Brain microvascular endothelial cell (primary cell): Measurements from ENCODE around the gene PMS1.
"Not testable (repeated sequence)": the region's sequence is repeated elsewhere in the genome, so short reads cannot be mapped to it uniquely, and the experiment has no call there.

Source experiments
- DNase-seq: peaks from one replicate; pipeline ENCODE4 v3.0.0-alpha.2; 2020
- H3K27ac ChIP-seq: fragments of 250-450 bp; sonication (Bioruptor Pico); 2 replicates; pipeline ENCODE4 v1.5.1; 2020; ENCODE audit warnings: mild to moderate bottlenecking, moderate library complexity
- H3K27me3 ChIP-seq: fragments of 250-450 bp; sonication (Bioruptor Pico); replicated peaks from 2 replicates; pipeline ENCODE4 v1.5.1; 2020; ENCODE audit warnings: mild to moderate bottlenecking
- H3K36me3 ChIP-seq: fragments of 250-450 bp; sonication (Bioruptor Pico); replicated peaks from 2 replicates; pipeline ENCODE4 v1.5.1; 2020; ENCODE audit warnings: mild to moderate bottlenecking
- H3K4me3 ChIP-seq: 2 replicates; pipeline ENCODE4 v1.5.1; 2011; ENCODE audit warnings: low read depth, mild to moderate bottlenecking, control low read depth, low read length, moderate library complexity
- in situ Hi-C: cut with HindIII; loops from 2 replicates; pipeline ENCODE4 v1.10.0; 2017; ENCODE audit warnings: low sequenced_read_pairs, low pct_ligation_motif_present
- TF ChIP-seq, protein P1 (sequence below): IDR thresholded peaks from 2 replicates; pipeline ENCODE4 v1.5.1; 2011; ENCODE audit warnings: low read depth, mild to moderate bottlenecking, moderate library complexity, low read length, control low read depth, inconsistent platforms; ENCODE audit errors: missing control alignments

Gene PMS1

DNA sequence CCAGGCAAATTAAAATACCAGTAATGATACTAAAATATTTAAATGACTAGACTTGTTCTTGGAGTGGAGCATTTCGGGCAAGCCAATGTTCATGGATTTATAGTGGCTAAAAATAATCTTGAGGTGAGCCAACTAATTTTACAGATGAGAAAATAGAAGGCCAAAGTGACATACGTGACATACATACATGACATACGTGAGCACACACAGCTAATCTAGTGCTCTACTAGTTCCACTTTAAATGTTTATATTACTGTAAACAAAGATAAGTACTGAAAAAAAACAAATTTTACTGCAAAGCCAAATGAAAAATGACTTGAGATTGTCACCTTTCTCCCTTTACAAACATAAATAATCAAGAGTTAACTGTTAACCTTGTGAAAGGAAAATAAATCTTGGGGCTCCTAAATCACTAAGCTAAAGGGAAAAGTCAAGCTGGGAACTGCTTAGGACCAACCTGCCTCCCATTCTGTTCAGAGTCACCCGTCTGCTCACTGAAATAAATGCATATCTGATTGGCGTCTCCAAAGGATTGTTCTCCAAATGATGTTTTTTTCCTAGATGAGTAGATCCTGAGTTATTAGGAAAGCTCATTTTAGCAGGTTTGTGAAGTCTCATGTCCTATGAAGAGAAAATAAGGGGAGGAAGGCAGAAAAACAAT lies 96.7 kb downstream of the PMS1 start:
- no peak overlapping the region for H3K27ac ChIP-seq
- no peak for DNase-seq
- TF ChIP-seq, protein P1, sequence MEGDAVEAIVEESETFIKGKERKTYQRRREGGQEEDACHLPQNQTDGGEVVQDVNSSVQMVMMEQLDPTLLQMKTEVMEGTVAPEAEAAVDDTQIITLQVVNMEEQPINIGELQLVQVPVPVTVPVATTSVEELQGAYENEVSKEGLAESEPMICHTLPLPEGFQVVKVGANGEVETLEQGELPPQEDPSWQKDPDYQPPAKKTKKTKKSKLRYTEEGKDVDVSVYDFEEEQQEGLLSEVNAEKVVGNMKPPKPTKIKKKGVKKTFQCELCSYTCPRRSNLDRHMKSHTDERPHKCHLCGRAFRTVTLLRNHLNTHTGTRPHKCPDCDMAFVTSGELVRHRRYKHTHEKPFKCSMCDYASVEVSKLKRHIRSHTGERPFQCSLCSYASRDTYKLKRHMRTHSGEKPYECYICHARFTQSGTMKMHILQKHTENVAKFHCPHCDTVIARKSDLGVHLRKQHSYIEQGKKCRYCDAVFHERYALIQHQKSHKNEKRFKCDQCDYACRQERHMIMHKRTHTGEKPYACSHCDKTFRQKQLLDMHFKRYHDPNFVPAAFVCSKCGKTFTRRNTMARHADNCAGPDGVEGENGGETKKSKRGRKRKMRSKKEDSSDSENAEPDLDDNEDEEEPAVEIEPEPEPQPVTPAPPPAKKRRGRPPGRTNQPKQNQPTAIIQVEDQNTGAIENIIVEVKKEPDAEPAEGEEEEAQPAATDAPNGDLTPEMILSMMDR, result no peak
- H3K4me3 ChIP-seq, result no peak overlapping the region
- H3K27me3 ChIP-seq, result no peaks in the 10 kb centered on the region
- in situ Hi-C loops, result no loop called here
- no peaks in the 10 kb centered on the region for H3K36me3 ChIP-seq

GRCh38 chr2:189885368-189885767 lies 101.1 kb downstream of the PMS1 start:
- H3K36me3 ChIP-seq, result no peaks in the 10 kb centered on the region
- no peak overlapping the region for H3K4me3 ChIP-seq
- no peak for DNase-seq
- in situ Hi-C loops, result no loop called here
- H3K27ac ChIP-seq, result no peak overlapping the region
- no peaks in the 10 kb centered on the region for H3K27me3 ChIP-seq
- TF ChIP-seq, protein P1, result no peak

DNA sequence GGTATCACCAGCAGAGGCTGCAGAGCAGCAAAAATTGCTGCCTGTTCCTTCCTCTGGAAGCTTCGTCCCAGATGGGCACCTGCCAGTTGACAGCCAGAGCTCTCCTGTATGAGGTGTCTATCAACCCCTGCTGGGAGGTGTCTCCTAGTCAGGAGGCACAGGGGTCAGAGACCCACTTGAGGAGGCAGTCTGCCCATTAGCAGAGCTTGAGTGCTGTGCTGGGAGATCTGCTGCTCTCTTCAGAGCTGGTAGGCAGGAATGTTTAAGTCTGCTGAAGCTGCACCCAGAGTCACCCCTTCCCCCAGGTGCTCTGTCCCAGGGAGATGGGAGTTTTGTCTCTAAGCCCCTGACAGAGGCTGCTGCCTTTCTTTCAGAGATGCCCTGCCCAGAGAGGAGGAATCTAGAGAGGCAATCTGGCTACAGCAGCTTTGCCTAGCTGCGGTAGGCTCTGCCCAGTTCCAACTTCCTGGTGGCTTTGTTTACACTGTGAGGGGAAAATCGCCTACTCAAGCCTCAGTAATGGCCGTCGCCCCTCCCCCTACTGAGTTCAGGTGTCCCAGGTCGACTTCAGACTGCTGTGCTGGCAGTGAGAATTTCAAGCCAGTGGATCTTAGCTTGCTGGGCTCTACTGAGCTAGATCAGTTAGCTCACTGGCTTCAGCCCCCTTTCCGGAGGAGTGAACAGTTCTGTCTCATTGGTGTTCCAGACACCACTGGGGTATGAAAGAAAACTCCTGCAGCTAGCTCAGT lies 108.5 kb downstream of the PMS1 start:
- H3K36me3 ChIP-seq, in situ Hi-C loops, H3K27ac ChIP-seq, DNase-seq, H3K4me3 ChIP-seq, H3K27me3 ChIP-seq: not testable (repeated sequence)

- Histone ChIP-seq H3K36me3 (no peaks in the 10 kb centered on the region), H3K27me3 (no peaks in the 10 kb centered on the region), H3K4me3 (no peak overlapping the region), H3K27ac (no peak overlapping the region)
- TF ChIP-seq, protein P1, result no peak
- no peak for DNase-seq
- in situ Hi-C loops, result no loop called here
Measured at GRCh38 chr2:189896809-189897208, 112.6 kb downstream of the PMS1 start.

- Histone ChIP-seq H3K27me3 (no peaks in the 10 kb centered on the region), H3K27ac (no peak overlapping the region), H3K4me3 (no peak overlapping the region), H3K36me3 (no peaks in the 10 kb centered on the region)
- TF ChIP-seq, protein P1, result no peak
- DNase-seq, result no peak
- in situ Hi-C loops, result no loop called here
Measured at GRCh38 chr2:189899101-189899500, 114.9 kb downstream of the PMS1 start.

GRCh38 chr2:189900726-189901125 lies 116.5 kb downstream of the PMS1 start:
- H3K36me3 ChIP-seq, result no peaks in the 10 kb centered on the region
- no peak overlapping the region for H3K27ac ChIP-seq
- in situ Hi-C loops, result no loop called here
- TF ChIP-seq, protein P1, result no peak
- H3K27me3 ChIP-seq, result no peaks in the 10 kb centered on the region
- H3K4me3 ChIP-seq, result no peak overlapping the region
- DNase-seq, result no peak
